HTERT RPE-1 (cell line): ENCODE measurements around the gene NRG2.

Experiments used
- in situ Hi-C: fragments of 300-500 bp; cut with MboI; formaldehyde crosslinking; loops from 4 replicates; pipeline ENCODE4 v1.14.3; 2020; ENCODE audit warnings: low sequenced_read_pairs

Gene NRG2

DNA sequence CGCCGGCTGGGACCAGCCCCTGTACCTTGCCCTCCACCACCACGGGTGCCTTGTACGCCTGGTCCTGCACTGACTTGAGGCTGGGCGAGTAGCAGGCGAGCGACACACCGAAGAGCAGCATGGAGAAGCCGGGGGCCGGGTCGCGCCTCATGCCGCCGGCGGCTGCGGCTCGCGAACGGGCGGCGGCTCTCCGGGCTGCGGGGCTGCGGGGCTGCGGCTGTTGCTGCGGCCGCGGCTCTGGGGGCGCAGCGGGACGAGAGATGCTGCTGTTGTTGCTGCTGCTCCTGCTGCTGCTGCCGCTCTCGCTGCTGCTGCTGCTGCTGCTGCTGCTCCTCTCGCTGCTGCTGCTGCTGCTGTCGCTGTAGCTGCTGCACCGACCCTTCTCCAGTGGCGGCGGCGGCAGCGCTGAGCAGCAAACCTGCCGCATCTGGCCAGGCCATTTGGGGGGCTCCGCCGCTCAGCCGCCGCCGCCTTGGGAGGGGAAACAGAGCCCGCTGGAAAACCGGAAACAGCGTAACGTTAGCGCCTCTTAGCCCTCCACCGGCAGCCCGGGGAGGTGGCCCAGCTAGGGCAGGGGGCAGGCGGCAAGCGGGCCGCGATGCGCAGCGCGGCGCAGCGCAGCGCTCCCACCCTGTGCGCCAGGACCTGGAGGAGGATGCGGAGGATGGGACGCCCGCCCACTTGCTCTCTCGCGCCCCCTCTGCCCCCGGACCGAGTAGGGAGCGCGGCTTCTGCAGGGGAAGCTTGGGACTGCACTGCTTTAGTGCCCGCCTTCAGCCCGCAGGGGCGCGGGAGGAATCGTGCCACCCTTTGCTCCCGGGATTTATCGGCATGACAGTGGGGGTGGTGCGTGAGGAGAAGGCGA lies at the start of gene NRG2:
Gene NRG2 (minus strand): TSS at position 657 of the 865 bp plus-strand sequence.
- in situ Hi-C loops, result no loop called here

DNA sequence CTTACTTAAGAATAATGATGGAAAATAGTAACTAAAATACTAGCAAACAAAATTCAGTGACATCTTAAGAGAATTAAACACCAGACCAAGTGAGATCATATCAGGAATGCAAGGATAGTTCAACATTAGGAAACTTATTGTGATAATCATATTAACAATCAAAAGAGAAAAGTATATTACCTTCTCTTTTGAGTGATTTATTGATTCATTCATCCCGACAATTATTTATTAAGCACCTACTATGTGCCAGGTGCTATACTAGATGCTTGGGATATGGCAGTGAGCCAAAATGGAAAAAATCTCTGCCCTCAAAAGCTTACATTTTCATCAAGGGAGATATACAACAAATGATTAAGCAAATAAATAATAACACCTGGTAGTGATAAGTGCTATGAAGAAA lies 47.2 kb upstream of the NRG2 start:
- in situ Hi-C loops, result no loop called here

DNA sequence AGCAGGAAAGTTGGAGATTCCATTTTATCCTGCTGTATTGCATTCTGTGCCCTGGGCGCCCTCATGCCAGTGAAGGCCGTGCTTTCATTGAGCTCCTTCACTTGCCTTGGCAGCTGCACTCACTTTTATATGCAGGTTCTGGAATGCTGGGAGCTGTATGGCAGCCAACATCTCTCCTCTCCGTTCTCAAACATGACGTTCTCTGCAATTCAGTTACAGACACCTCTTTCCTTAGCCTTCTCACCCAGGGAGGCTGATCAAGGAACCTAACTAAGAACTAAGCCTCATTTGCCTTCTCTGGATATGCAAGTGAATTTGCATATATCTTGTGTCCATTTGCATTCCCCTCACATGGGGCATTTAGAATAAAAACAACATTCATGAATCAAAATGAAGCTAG lies 41.4 kb upstream of the NRG2 start:
- in situ Hi-C loops, result no loop called here

DNA sequence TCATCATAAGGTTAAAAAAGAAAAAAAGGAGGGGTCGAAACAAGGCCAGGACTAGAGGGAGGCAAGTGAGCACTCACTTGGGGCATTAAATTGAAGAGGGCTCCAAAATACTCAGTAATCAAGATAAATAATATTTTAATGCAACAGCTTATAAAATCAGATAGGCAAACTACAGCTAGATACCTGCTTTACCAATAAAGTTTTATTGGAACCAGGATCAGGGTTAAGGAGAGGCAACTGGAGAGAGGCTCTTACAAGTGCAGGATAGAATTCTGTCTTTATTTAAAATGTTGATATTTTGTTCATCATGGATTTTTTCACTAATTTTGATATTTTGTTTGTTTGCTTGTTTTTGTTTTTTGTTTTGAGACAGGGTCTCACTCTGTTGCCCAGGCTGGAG lies 40.6 kb upstream of the NRG2 start:
- in situ Hi-C loops, result no loop called here

GRCh38 chr5:140083120-140083519 lies 40.0 kb upstream of the NRG2 start:
- in situ Hi-C loops, result no loop called here

DNA sequence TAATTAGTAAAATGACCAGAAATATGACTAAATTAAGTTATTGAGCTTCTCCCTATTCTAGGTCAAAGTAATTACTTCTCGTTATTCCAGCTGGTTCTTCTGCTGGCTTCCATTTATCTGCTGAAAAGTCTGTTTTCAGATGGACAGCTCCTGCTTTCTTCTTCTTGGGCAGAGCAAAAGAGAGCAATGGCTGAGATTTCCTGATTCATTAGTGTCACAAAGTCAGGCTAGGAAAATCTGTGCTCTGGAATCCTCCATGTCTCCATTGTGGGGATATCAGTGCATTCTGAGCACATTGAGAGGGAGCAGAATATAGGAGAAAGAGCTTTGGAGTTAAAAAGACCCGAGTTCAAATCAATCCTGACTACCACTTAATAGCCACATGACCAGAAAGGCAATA lies 33.7 kb upstream of the NRG2 start:
- in situ Hi-C loops, result no loop called here

DNA sequence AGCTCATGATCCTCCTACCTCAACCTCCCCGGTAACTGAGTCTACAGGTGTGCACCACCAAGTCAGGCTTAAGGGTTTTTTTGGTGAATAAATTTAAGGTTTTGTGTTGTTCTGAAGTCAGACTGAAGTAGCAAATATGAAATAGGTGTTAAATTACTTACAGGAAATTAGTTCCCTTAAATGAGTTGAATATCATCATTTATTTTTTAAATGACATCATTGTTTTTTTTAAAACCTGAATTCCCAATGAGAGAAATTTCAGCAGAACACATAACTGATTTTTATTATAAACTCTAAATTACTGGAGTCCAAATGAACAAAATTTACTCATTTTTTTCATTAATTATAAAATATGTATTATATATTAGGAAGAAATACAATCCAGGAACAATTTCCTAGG lies 33.0 kb upstream of the NRG2 start:
- in situ Hi-C loops, result no loop called here

GRCh38 chr5:140075371-140075770 lies 32.3 kb upstream of the NRG2 start:
- in situ Hi-C loops, result no loop called here

GRCh38 chr5:140073296-140073695 lies 30.2 kb upstream of the NRG2 start:
- in situ Hi-C loops, result no loop called here

GRCh38 chr5:140072812-140073211 lies 29.7 kb upstream of the NRG2 start:
- in situ Hi-C loops, result no loop called here

- in situ Hi-C loops, result no loop called here
These were observed 17.7 kb upstream of the NRG2 start for GRCh38 chr5:140060816-140061215.

DNA sequence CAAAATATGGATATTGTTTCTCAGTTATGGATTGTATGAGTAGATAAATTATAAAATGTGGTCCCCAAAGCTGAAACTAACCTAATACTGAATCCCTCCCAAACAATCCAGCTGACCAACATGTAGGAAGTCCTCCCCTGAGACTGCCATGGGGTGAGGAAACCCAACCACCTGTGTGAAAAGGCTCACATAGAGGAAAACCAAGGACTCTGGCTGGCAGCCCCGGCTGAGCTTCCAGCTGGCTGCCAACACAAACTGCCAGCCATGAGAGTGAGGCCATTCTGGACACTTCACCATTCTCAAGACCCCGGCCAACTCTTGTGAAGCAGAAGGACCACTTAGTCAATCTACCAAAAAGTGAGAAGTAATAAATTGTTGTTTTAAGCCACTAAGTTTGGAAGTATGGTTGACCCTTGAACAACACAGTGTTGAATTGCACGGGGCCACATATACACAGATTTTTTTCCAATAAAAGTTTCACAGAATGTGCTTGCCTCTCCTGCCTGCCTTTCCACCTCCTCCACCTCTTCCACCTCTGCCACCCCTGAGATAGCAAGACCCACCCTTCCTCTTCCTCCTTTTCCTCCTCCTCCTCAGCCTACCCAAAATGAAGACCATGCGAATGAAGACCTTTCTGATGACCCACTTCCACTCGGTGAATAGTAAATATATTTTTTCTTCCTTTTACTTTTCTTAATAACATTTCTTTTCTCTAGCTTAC lies 15.3 kb upstream of the NRG2 start:
- in situ Hi-C loops, result no loop called here

DNA sequence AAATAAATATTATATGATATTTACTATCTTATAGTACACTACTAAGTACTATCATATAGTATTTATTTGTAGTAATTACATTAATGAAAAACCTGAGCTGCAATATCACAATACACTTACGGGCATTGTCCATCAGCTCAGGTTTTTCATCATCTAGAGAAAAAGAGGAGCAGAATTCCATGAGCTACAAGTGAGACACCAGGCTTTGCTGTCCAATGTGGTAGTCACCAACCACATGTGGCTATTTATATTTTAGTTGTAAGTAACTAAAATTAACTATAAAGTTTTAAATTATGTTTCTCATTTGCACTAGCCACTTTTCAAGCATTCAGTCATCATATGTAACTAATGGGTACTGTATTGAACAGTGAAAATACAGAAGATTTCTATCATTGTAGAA lies 13.8 kb upstream of the NRG2 start:
- in situ Hi-C loops, result no loop called here

GRCh38 chr5:140055152-140055551 lies 12.1 kb upstream of the NRG2 start:
- in situ Hi-C loops, result no loop called here

GRCh38 chr5:140054086-140054689 lies 11.1 kb upstream of the NRG2 start:
- in situ Hi-C loops, result no loop called here

GRCh38 chr5:140051950-140052349 lies 8.9 kb upstream of the NRG2 start:
- in situ Hi-C loops, result no loop called here

DNA sequence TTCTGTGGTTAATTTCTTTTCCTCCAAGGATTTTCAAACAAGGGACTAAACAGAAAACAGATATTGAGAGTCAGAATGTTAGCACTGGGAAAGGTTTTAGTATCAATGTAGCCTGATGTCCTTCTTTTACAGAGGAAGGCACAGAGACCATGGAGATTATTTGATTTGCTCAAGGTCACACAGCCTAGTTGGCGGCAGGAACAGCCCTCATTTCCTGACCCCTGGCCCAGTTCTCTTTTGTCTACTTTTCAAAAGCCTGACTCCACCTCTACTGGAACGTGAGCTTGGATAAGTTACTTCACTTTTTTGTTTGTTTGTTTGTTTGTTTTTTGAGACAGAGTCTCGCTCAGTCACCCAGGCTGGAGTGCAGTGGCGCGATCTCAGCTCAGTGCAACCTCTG lies 6.6 kb upstream of the NRG2 start:
- in situ Hi-C loops, result no loop called here

- in situ Hi-C loops, result no loop called here
These were observed 6.1 kb upstream of the NRG2 start for GRCh38 chr5:140049205-140049604.

DNA sequence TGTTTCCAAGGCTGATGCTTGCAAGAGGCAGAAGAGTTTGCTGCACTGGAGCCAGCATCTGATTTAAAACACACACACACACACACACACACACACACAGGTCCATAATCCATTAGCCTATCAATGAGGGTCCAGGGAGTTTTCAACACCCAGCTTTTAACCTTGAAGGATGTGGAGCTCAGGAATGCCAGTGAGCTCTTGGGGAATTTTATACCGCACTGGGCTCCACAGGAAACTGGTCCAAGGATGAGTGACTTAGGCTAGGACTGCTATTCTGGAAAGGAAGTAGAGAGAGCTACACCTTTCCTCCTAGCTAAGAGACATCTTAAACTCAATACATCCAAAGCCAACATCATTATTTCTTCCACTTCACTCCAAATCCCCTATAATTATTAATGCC lies 942 bp upstream of the NRG2 start:
- in situ Hi-C loops, result no loop called here

- in situ Hi-C loops, result no loop called here
These were observed 391 bp upstream of the NRG2 start for GRCh38 chr5:140043508-140043872.

GRCh38 chr5:140042393-140042642 lies 781 bp downstream of the NRG2 start:
- in situ Hi-C loops, result no loop called here
